CD1c-positive myeloid dendritic cell (primary cell): ENCODE results near the gene ABCC8.

ENCODE experiments used
- DNase-seq: peaks from one replicate; pipeline ENCODE4 v3.0.0-alpha.2; 2016; ENCODE audit errors: extremely low spot score

ABCC8 gene

GRCh38 chr11:17405232-17406005 is 71.2 kb downstream of the ABCC8 start:
- DNase-seq: no peak

- DNase-seq: no peak
Measured at GRCh38 chr11:17403980-17404759, 72.5 kb downstream of the ABCC8 start.

- DNase-seq: no peak
Measured at GRCh38 chr11:17402486-17402885, 74.2 kb downstream of the ABCC8 start.

- DNase-seq: no peak
Measured at GRCh38 chr11:17401841-17402240, 74.8 kb downstream of the ABCC8 start.

- no peak for DNase-seq
Measured at GRCh38 chr11:17401316-17401715, 75.3 kb downstream of the ABCC8 start.

GRCh38 chr11:17400048-17400775 is 76.4 kb downstream of the ABCC8 start:
- peak; percentile 36 for DNase-seq

GRCh38 chr11:17399236-17399635 is 77.4 kb downstream of the ABCC8 start:
- DNase-seq: no peak

- no peak for DNase-seq
Measured at GRCh38 chr11:17397311-17398002, 79.2 kb downstream of the ABCC8 start.

- no peak for DNase-seq
Measured at GRCh38 chr11:17396598-17397310, 79.9 kb downstream of the ABCC8 start.

- no peak for DNase-seq
Measured at GRCh38 chr11:17395978-17396377, 80.7 kb downstream of the ABCC8 start.

- DNase-seq: no peak
Measured at GRCh38 chr11:17395554-17395961, 81.1 kb downstream of the ABCC8 start.

GRCh38 chr11:17394743-17395390 is 81.8 kb downstream of the ABCC8 start:
- DNase-seq: no peak

GRCh38 chr11:17393472-17393871 is 83.2 kb downstream of the ABCC8 start:
- DNase-seq: no peak

- no peak for DNase-seq
Measured at GRCh38 chr11:17392872-17393271, 83.8 kb downstream of the ABCC8 start.

GRCh38 chr11:17391493-17392355 is 84.9 kb downstream of the ABCC8 start:
- DNase-seq: no peak

GRCh38 chr11:17389957-17390649 is 86.5 kb downstream of the ABCC8 start:
- DNase-seq: no peak

- DNase-seq: peak; percentile 67
Measured at GRCh38 chr11:17389211-17389956, 87.3 kb downstream of the ABCC8 start.

GRCh38 chr11:17388609-17389210 is 87.9 kb downstream of the ABCC8 start, which contains the start of gene KCNJ11:
KCNJ11 (minus strand) TSS chr11:17388659; CDS start chr11:17388091, 568 bp downstream.
- DNase-seq: no peak
